OCI-LY3 (cell line): ENCODE measurements around the gene B3GNT9.
A peak's percentile ranks its signal among the peaks of the same experiment; 100 is the strongest.

Source experiments
- H2AFZ ChIP-seq: fragments of 200-600, 300-600 bp; shearing (Covaris generic); 2 replicates; pipeline ENCODE4 v1.6.0; 2014; ENCODE audit warnings: antibody characterized with exemption, low read depth, low read length
- H3K27ac ChIP-seq: fragments of 200-600, 300-600 bp; sonication (generic); 2 replicates; pipeline ENCODE4 v1.5.1; 2014; ENCODE audit warnings: mild to moderate bottlenecking, low read length, moderate library complexity, mixed read lengths
- H3K27me3 ChIP-seq: fragments of 200-600, 300-600 bp; sonication (generic); 2 replicates; pipeline ENCODE4 v1.6.1; 2014; ENCODE audit warnings: low read depth, low read length, mixed read lengths
- H3K36me3 ChIP-seq: fragments of 200-600, 300-600 bp; sonication (generic); replicated peaks from 2 replicates; pipeline ENCODE3; 2014; ENCODE audit warnings: low read depth, low read length, mixed read lengths
- H3K4me1 ChIP-seq: fragments of 300-600, 200-600 bp; sonication (generic); 2 replicates; pipeline ENCODE4 v1.6.1; 2014; ENCODE audit warnings: low read length, mixed read lengths
- H3K4me2 ChIP-seq: fragments of 200-600, 300-600 bp; sonication (generic); 2 replicates; pipeline ENCODE4 v1.6.1; 2014; ENCODE audit warnings: low read length, mixed read lengths
- H3K4me3 ChIP-seq: fragments of 300-600, 200-600 bp; sonication (generic); 2 replicates; pipeline ENCODE4 v1.5.1; 2014; ENCODE audit warnings: antibody characterized with exemption, mild to moderate bottlenecking, low read length, moderate library complexity
- H3K79me2 ChIP-seq: fragments of 300-600, 200-600 bp; shearing (Covaris generic); 2 replicates; pipeline ENCODE4 v1.6.1; 2014; ENCODE audit warnings: mild to moderate bottlenecking, low read length, mixed read lengths
- H3K9ac ChIP-seq: fragments of 300-600, 200-600 bp; shearing (Covaris generic); 2 replicates; pipeline ENCODE4 v1.6.0; 2014; ENCODE audit warnings: mild to moderate bottlenecking, low read length, moderate library complexity
- H3K9me3 ChIP-seq: fragments of 200-600, 300-600 bp; shearing (Covaris generic); 2 replicates; pipeline ENCODE4 v1.6.1; 2014; ENCODE audit warnings: low read length, mixed read lengths; ENCODE audit not compliant: insufficient read depth
- H4K20me1 ChIP-seq: fragments of 200-600, 300-600 bp; sonication (generic); 2 replicates; pipeline ENCODE4 v1.6.1; 2016; ENCODE audit warnings: low read length, mixed read lengths; ENCODE audit not compliant: insufficient read depth
- CTCF ChIP-seq: fragments of 200-600, 300-600 bp; sonication (generic); IDR thresholded peaks from 2 replicates; pipeline ENCODE4 v1.5.1; 2014; ENCODE audit warnings: antibody characterized with exemption, low read length, low read depth
- EZH2phosphoT487 ChIP-seq: fragments of 200-600 bp; shearing (Covaris generic); IDR thresholded peaks from 2 replicates; pipeline ENCODE4 v1.6.1; 2018; ENCODE audit warnings: antibody characterized with exemption, mixed run types, low read depth

Gene B3GNT9

GRCh38 chr16:67188323-67188722, 37.5 kb upstream of the B3GNT9 start:
- H3K9ac ChIP-seq, result no peak overlapping the region
- peaks cover 21% of the 10 kb centered on the region for H3K4me1 ChIP-seq
- no peak overlapping the region for H2AFZ ChIP-seq
- H3K4me2 ChIP-seq, result no peak overlapping the region
- H4K20me1 ChIP-seq, result no peaks in the 10 kb centered on the region
- H3K79me2 ChIP-seq, result peaks cover 17% of the 10 kb centered on the region
- H3K9me3 ChIP-seq, result no peaks in the 10 kb centered on the region
- TF ChIP-seq EZH2phosphoT487 (no peak), CTCF (no peak)
- no peak overlapping the region for H3K27ac ChIP-seq
- H3K4me3 ChIP-seq, result no peak overlapping the region
- H3K27me3 ChIP-seq, result no peaks in the 10 kb centered on the region
- H3K36me3 ChIP-seq, result peaks cover 2% of the 10 kb centered on the region

- H3K36me3 ChIP-seq, result no peaks in the 10 kb centered on the region
- H3K9me3 ChIP-seq, result no peaks in the 10 kb centered on the region
- no peak overlapping the region for H2AFZ ChIP-seq
- H3K4me2 ChIP-seq, result no peak overlapping the region
- TF ChIP-seq CTCF (no peak), EZH2phosphoT487 (no peak)
- H3K9ac ChIP-seq, result no peak overlapping the region
- no peaks in the 10 kb centered on the region for H3K27me3 ChIP-seq
- peaks cover 17% of the 10 kb centered on the region for H3K79me2 ChIP-seq
- no peak overlapping the region for H3K4me3 ChIP-seq
- H4K20me1 ChIP-seq, result no peaks in the 10 kb centered on the region
- H3K4me1 ChIP-seq, result peaks cover 21% of the 10 kb centered on the region
- H3K27ac ChIP-seq, result no peak overlapping the region
These were observed 36.5 kb upstream of the B3GNT9 start for GRCh38 chr16:67187175-67187890.

GRCh38 chr16:67186550-67186950, 35.8 kb upstream of the B3GNT9 start:
- Histone ChIP-seq H3K4me3 (no peak overlapping the region), H4K20me1 (no peaks in the 10 kb centered on the region), H3K36me3 (no peaks in the 10 kb centered on the region), H2AFZ (no peak overlapping the region), H3K4me1 (peaks cover 23% of the 10 kb centered on the region), H3K9me3 (no peaks in the 10 kb centered on the region), H3K27ac (no peak overlapping the region), H3K27me3 (no peaks in the 10 kb centered on the region), H3K4me2 (no peak overlapping the region), H3K79me2 (peaks cover 13% of the 10 kb centered on the region), H3K9ac (no peak overlapping the region)
- no peak for TF ChIP-seq EZH2phosphoT487
- TF ChIP-seq CTCF, result no peak

GRCh38 chr16:67185651-67186134, 34.9 kb upstream of the B3GNT9 start:
- H3K79me2 ChIP-seq, result peaks cover 13% of the 10 kb centered on the region
- TF ChIP-seq EZH2phosphoT487 (no peak), CTCF (no peak)
- H3K9ac ChIP-seq, result no peak overlapping the region
- H4K20me1 ChIP-seq, result no peaks in the 10 kb centered on the region
- H3K4me2 ChIP-seq, result peak overlapping the region; percentile 88
- H3K27ac ChIP-seq, result no peak overlapping the region
- peak overlapping the region; percentile 28 for H3K4me3 ChIP-seq
- H3K36me3 ChIP-seq, result no peaks in the 10 kb centered on the region
- H3K4me1 ChIP-seq, result peaks cover 19% of the 10 kb centered on the region; the same call in 1 of the 2 replicates
- H2AFZ ChIP-seq, result no peak overlapping the region
- H3K9me3 ChIP-seq, result no peaks in the 10 kb centered on the region
- no peaks in the 10 kb centered on the region for H3K27me3 ChIP-seq
